SK-N-SH (cell line): ENCODE data around the gene GNL3.
A peak's percentile ranks its signal among the peaks of the same experiment; 100 is the strongest.

Source experiments
- EP300 ChIP-seq, 2 experiments: IDR thresholded peaks; 2 replicates each; pipeline versions ENCODE4 v1.4.0 to v1.6.1; 2012; ENCODE audit warnings: borderline replicate concordance in 1 of 2, low read depth in 1 of 2, low read length in 1 of 2
- EZH2phosphoT487 ChIP-seq: fragments of 200-600 bp; sonication (generic); IDR thresholded peaks from 2 replicates; pipeline ENCODE4 v1.6.1; 2017; ENCODE audit warnings: low read depth, mixed run types, mild to moderate bottlenecking, antibody characterized with exemption, moderate library complexity, borderline replicate concordance
- MXI1 ChIP-seq: IDR thresholded peaks from 2 replicates; pipeline ENCODE4 v1.6.1; 2012; ENCODE audit warnings: mild to moderate bottlenecking, low read depth, low read length, improper control_type of control experiment
- NFIC ChIP-seq: IDR thresholded peaks from 2 replicates; pipeline ENCODE4 v1.4.0; 2012; ENCODE audit warnings: borderline replicate concordance
- POLR2AphosphoS5 ChIP-seq: IDR thresholded peaks from 2 replicates; pipeline ENCODE4 v1.6.1; 2012; ENCODE audit warnings: low read depth, low read length
- RCOR1 ChIP-seq: fragments of 150-350 bp; IDR thresholded peaks from 2 replicates; pipeline ENCODE4 v1.6.1; 2017; ENCODE audit warnings: antibody characterized with exemption, low read length
- SMC3 ChIP-seq: IDR thresholded peaks from 2 replicates; pipeline ENCODE4 v1.6.1; 2012; ENCODE audit warnings: low read depth, low read length, improper control_type of control experiment
- TAF1 ChIP-seq: IDR thresholded peaks from 2 replicates; pipeline ENCODE4 v1.6.1; 2012; ENCODE audit warnings: low read depth, mild to moderate bottlenecking, low read length, moderate library complexity, borderline replicate concordance
- TCF12 ChIP-seq: IDR thresholded peaks from 2 replicates; pipeline ENCODE4 v1.4.0; 2012
- TEAD4 ChIP-seq: IDR thresholded peaks from 2 replicates; pipeline ENCODE4 v1.4.0; 2012; ENCODE audit warnings: mild to moderate bottlenecking, borderline replicate concordance; ENCODE audit not compliant: insufficient read depth
- TF ChIP-seq, protein P1 (sequence below): fragments of 200-600 bp; sonication (generic); IDR thresholded peaks from 2 replicates; pipeline ENCODE4 v1.6.1; 2017; ENCODE audit warnings: antibody characterized with exemption, mild to moderate bottlenecking, moderate library complexity
- TF ChIP-seq, protein P2 (sequence below): IDR thresholded peaks from 2 replicates; pipeline ENCODE4 v1.6.1; 2012; ENCODE audit warnings: mild to moderate bottlenecking, low read depth, low read length, moderate library complexity
- TF ChIP-seq, protein P3 (sequence below): IDR thresholded peaks from 2 replicates; pipeline ENCODE4 v1.4.0; 2012; ENCODE audit warnings: low read depth

- TF ChIP-seq, protein P1, sequence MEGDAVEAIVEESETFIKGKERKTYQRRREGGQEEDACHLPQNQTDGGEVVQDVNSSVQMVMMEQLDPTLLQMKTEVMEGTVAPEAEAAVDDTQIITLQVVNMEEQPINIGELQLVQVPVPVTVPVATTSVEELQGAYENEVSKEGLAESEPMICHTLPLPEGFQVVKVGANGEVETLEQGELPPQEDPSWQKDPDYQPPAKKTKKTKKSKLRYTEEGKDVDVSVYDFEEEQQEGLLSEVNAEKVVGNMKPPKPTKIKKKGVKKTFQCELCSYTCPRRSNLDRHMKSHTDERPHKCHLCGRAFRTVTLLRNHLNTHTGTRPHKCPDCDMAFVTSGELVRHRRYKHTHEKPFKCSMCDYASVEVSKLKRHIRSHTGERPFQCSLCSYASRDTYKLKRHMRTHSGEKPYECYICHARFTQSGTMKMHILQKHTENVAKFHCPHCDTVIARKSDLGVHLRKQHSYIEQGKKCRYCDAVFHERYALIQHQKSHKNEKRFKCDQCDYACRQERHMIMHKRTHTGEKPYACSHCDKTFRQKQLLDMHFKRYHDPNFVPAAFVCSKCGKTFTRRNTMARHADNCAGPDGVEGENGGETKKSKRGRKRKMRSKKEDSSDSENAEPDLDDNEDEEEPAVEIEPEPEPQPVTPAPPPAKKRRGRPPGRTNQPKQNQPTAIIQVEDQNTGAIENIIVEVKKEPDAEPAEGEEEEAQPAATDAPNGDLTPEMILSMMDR = no peak; the same call in 1 of the 2 replicates
- TF ChIP-seq TEAD4 (peak; percentile 55; the same call in 1 of the 2 replicates), POLR2AphosphoS5 (no peak; the same call in 1 of the 2 replicates), MXI1 (no peak), TAF1 (peak; percentile 67; the same call in 1 of the 2 replicates), RCOR1 (no peak), EZH2phosphoT487 (no peak), EP300 (IDR thresholded peaks at IDR 0.05; ENCODE audit: borderline replicate concordance in 1 of 2, low read depth in 1 of 2, low read length in 1 of 2) (peak in 1 of 2 experiments; percentile 83; a peak in 1 of 4 replicates), SMC3 (no peak), NFIC (peak; percentile 72), TCF12 (peak; percentile 86)
- TF ChIP-seq, protein P2, sequence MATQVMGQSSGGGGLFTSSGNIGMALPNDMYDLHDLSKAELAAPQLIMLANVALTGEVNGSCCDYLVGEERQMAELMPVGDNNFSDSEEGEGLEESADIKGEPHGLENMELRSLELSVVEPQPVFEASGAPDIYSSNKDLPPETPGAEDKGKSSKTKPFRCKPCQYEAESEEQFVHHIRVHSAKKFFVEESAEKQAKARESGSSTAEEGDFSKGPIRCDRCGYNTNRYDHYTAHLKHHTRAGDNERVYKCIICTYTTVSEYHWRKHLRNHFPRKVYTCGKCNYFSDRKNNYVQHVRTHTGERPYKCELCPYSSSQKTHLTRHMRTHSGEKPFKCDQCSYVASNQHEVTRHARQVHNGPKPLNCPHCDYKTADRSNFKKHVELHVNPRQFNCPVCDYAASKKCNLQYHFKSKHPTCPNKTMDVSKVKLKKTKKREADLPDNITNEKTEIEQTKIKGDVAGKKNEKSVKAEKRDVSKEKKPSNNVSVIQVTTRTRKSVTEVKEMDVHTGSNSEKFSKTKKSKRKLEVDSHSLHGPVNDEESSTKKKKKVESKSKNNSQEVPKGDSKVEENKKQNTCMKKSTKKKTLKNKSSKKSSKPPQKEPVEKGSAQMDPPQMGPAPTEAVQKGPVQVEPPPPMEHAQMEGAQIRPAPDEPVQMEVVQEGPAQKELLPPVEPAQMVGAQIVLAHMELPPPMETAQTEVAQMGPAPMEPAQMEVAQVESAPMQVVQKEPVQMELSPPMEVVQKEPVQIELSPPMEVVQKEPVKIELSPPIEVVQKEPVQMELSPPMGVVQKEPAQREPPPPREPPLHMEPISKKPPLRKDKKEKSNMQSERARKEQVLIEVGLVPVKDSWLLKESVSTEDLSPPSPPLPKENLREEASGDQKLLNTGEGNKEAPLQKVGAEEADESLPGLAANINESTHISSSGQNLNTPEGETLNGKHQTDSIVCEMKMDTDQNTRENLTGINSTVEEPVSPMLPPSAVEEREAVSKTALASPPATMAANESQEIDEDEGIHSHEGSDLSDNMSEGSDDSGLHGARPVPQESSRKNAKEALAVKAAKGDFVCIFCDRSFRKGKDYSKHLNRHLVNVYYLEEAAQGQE = no peak
- TF ChIP-seq, protein P3, sequence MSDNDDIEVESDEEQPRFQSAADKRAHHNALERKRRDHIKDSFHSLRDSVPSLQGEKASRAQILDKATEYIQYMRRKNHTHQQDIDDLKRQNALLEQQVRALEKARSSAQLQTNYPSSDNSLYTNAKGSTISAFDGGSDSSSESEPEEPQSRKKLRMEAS = peak; percentile 57
Observed at GRCh38 chr3:52670621-52671521, 15.0 kb upstream of the GNL3 start.
